SJSA1 (cell line): ENCODE results near the gene NFYC. TPM values are rescaled to one million over a fixed set of nuclear protein-coding genes. Genes with fewer than 3 reads are reported as not detected.

Experiments used
- DNase-seq, 2 experiments: peaks; one replicate each; pipeline ENCODE4 v3.0.0-alpha.2; 2015 to 2020; ENCODE audit warnings: low spot score in 2 of 2, low read depth in 1 of 2
- H3K27ac ChIP-seq: fragments of 250-450 bp; sonication (Bioruptor Pico); 2 replicates; pipeline ENCODE4 v1.5.1; 2020; ENCODE audit warnings: mild to moderate bottlenecking, moderate library complexity
- H3K27me3 ChIP-seq: fragments of 250-450 bp; sonication (Bioruptor Pico); replicated peaks from 2 replicates; pipeline ENCODE4 v1.5.1; 2020; ENCODE audit warnings: mild to moderate bottlenecking, moderate library complexity
- H3K36me3 ChIP-seq: fragments of 250-450 bp; sonication (Bioruptor Pico); 2 replicates; pipeline ENCODE4 v1.5.1; 2020; ENCODE audit warnings: mild to moderate bottlenecking
- H3K4me1 ChIP-seq: fragments of 250-450 bp; sonication (Bioruptor Pico); replicated peaks from 2 replicates; pipeline ENCODE4 v1.6.1; 2021; ENCODE audit warnings: mild to moderate bottlenecking
- H3K4me3 ChIP-seq: fragments of 250-450 bp; sonication (Bioruptor Pico); 2 replicates; pipeline ENCODE4 v1.5.1; 2020; ENCODE audit warnings: mild to moderate bottlenecking
- H3K9me3 ChIP-seq: fragments of 250-450 bp; sonication (Bioruptor Pico); replicated peaks from 2 replicates; pipeline ENCODE4 v1.5.1; 2020; ENCODE audit warnings: mild to moderate bottlenecking
- total RNA-seq: library from RNA; depleted of rRNA; stranded (reverse); fragments of >200 nt; shearing (Covaris generic); gene quantifications from 2 replicates; pipeline ENCODE4 v1.2.3, GENCODE V29; 2014

The NFYC gene
- total RNA-seq, 1 experiment from 2014 or later: 32.5 TPM

- no peaks in the 10 kb centered on the region for H3K36me3 ChIP-seq
- H3K4me1 ChIP-seq: no peaks in the 10 kb centered on the region
- H3K27ac ChIP-seq: no peak overlapping the region
- no peaks in the 10 kb centered on the region for H3K27me3 ChIP-seq
- H3K9me3 ChIP-seq: no peaks in the 10 kb centered on the region
- no peak for DNase-seq
- H3K4me3 ChIP-seq: no peak overlapping the region
Observed at GRCh38 chr1:40658751-40659648, 32.5 kb upstream of the NFYC start.

GRCh38 chr1:40659649-40659947, 31.9 kb upstream of the NFYC start:
- no peak overlapping the region for H3K4me3 ChIP-seq
- H3K27me3 ChIP-seq: no peaks in the 10 kb centered on the region
- H3K9me3 ChIP-seq: no peaks in the 10 kb centered on the region
- no peak for DNase-seq
- H3K27ac ChIP-seq: no peak overlapping the region
- H3K36me3 ChIP-seq: no peaks in the 10 kb centered on the region
- no peaks in the 10 kb centered on the region for H3K4me1 ChIP-seq

DNA sequence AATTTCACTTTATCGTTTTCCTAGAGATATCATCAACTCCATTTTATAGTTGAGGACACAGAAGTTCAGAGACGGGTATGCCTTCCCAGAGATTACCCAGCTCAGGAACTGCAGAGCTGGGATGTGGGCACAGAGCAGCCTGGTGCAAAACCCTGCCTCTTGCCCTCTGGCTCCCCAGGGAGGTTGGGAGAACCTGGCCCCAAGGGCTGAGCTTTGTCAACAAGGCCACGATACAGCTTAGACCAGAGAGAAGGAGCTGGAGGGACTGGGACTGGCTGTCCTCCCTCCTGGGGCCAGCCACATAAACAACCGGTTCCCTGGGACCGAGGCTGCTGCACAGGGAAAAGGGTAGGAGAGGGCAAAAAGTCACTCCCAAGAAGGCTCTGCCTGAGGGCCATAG, 29.8 kb upstream of the NFYC start:
- Histone ChIP-seq H3K4me3 (no peak overlapping the region), H3K27ac (no peak overlapping the region), H3K36me3 (no peaks in the 10 kb centered on the region), H3K4me1 (peaks cover 7% of the 10 kb centered on the region; the same call in 1 of the 2 replicates), H3K27me3 (no peaks in the 10 kb centered on the region), H3K9me3 (no peaks in the 10 kb centered on the region)
- DNase-seq: no peak

GRCh38 chr1:40662151-40662550, 29.4 kb upstream of the NFYC start:
- Histone ChIP-seq H3K36me3 (no peaks in the 10 kb centered on the region), H3K4me3 (no peak overlapping the region), H3K27ac (no peak overlapping the region), H3K27me3 (no peaks in the 10 kb centered on the region), H3K9me3 (no peaks in the 10 kb centered on the region), H3K4me1 (peaks cover 7% of the 10 kb centered on the region; the same call in 1 of the 2 replicates)
- no peak for DNase-seq

- Histone ChIP-seq H3K4me1 (peaks cover 7% of the 10 kb centered on the region; the same call in 1 of the 2 replicates), H3K4me3 (no peak overlapping the region), H3K27me3 (no peaks in the 10 kb centered on the region), H3K27ac (no peak overlapping the region), H3K36me3 (no peaks in the 10 kb centered on the region), H3K9me3 (no peaks in the 10 kb centered on the region)
- DNase-seq: no peak
Observed at GRCh38 chr1:40662864-40663263, 28.6 kb upstream of the NFYC start.

- peaks cover 7% of the 10 kb centered on the region; the same call in 1 of the 2 replicates for H3K4me1 ChIP-seq
- H3K36me3 ChIP-seq: no peaks in the 10 kb centered on the region
- H3K27ac ChIP-seq: no peak overlapping the region
- no peak overlapping the region for H3K4me3 ChIP-seq
- H3K9me3 ChIP-seq: no peaks in the 10 kb centered on the region
- H3K27me3 ChIP-seq: no peaks in the 10 kb centered on the region
- no peak for DNase-seq
Observed at GRCh38 chr1:40663324-40664166, 28.0 kb upstream of the NFYC start.

- Histone ChIP-seq H3K9me3 (no peaks in the 10 kb centered on the region), H3K27ac (no peak overlapping the region), H3K4me3 (no peak overlapping the region), H3K27me3 (no peaks in the 10 kb centered on the region), H3K4me1 (peaks cover 7% of the 10 kb centered on the region; the same call in 1 of the 2 replicates), H3K36me3 (no peaks in the 10 kb centered on the region)
- no peak for DNase-seq
Observed at GRCh38 chr1:40664167-40664537, 27.4 kb upstream of the NFYC start.

- Histone ChIP-seq H3K9me3 (no peaks in the 10 kb centered on the region), H3K27me3 (no peaks in the 10 kb centered on the region), H3K4me1 (peaks cover 7% of the 10 kb centered on the region; the same call in 1 of the 2 replicates), H3K4me3 (no peak overlapping the region), H3K27ac (no peak overlapping the region), H3K36me3 (no peaks in the 10 kb centered on the region)
- DNase-seq: no peak
Observed at GRCh38 chr1:40664791-40665190, 26.7 kb upstream of the NFYC start.

GRCh38 chr1:40665335-40666171, 26.0 kb upstream of the NFYC start, which contains the start of gene RIMS3:
TSS of gene RIMS3 (minus strand) at chr1:40665682. CDS start at chr1:40641925, 23,757 bp downstream.
- Histone ChIP-seq H3K4me3 (peak within 1 kb of the TSS; percentile 49), H3K27ac (no peak within 1 kb of the TSS), H3K4me1 (peaks cover 7% of the 10 kb centered on the region; the same call in 1 of the 2 replicates), H3K27me3 (no peaks in the 10 kb centered on the region), H3K36me3 (no peaks in the 10 kb centered on the region), H3K9me3 (no peaks in the 10 kb centered on the region)
- DNase-seq: peak; percentile 58 to 76

GRCh38 chr1:40668769-40669525, 22.6 kb upstream of the NFYC start:
- H3K4me3 ChIP-seq: no peak overlapping the region
- DNase-seq: peak; percentile 35 to 73
- no peaks in the 10 kb centered on the region for H3K36me3 ChIP-seq
- no peak overlapping the region for H3K27ac ChIP-seq
- H3K9me3 ChIP-seq: no peaks in the 10 kb centered on the region
- no peaks in the 10 kb centered on the region for H3K27me3 ChIP-seq
- peaks cover 7% of the 10 kb centered on the region; the same call in 1 of the 2 replicates for H3K4me1 ChIP-seq

- Histone ChIP-seq H3K27me3 (no peaks in the 10 kb centered on the region), H3K4me3 (no peak overlapping the region), H3K27ac (no peak overlapping the region), H3K36me3 (no peaks in the 10 kb centered on the region), H3K4me1 (no peaks in the 10 kb centered on the region), H3K9me3 (no peaks in the 10 kb centered on the region)
- DNase-seq: no peak
Observed at GRCh38 chr1:40673452-40673851, 18.1 kb upstream of the NFYC start.

- no peak for DNase-seq
- H3K27ac ChIP-seq: no peak overlapping the region
- no peaks in the 10 kb centered on the region for H3K27me3 ChIP-seq
- H3K9me3 ChIP-seq: no peaks in the 10 kb centered on the region
- no peaks in the 10 kb centered on the region for H3K4me1 ChIP-seq
- H3K36me3 ChIP-seq: no peaks in the 10 kb centered on the region
- no peak overlapping the region for H3K4me3 ChIP-seq
Observed at GRCh38 chr1:40676501-40676900, 15.0 kb upstream of the NFYC start.
